Cardiac ventricle fibroblast (primary cell): Measurements from ENCODE around the gene SELE. TPM values are rescaled to one million over a fixed set of nuclear protein-coding genes. Genes with fewer than 3 reads are reported as not detected.

Source experiments
- total RNA-seq: library from RNA; depleted of rRNA; stranded (reverse); fragments of >200 nt; gene quantifications from 2 replicates; pipeline ENCODE4 v1.2.3, GENCODE V29; 2015

SELE gene, protein sequence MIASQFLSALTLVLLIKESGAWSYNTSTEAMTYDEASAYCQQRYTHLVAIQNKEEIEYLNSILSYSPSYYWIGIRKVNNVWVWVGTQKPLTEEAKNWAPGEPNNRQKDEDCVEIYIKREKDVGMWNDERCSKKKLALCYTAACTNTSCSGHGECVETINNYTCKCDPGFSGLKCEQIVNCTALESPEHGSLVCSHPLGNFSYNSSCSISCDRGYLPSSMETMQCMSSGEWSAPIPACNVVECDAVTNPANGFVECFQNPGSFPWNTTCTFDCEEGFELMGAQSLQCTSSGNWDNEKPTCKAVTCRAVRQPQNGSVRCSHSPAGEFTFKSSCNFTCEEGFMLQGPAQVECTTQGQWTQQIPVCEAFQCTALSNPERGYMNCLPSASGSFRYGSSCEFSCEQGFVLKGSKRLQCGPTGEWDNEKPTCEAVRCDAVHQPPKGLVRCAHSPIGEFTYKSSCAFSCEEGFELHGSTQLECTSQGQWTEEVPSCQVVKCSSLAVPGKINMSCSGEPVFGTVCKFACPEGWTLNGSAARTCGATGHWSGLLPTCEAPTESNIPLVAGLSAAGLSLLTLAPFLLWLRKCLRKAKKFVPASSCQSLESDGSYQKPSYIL
- not detected in 2 replicates for total RNA-seq

DNA sequence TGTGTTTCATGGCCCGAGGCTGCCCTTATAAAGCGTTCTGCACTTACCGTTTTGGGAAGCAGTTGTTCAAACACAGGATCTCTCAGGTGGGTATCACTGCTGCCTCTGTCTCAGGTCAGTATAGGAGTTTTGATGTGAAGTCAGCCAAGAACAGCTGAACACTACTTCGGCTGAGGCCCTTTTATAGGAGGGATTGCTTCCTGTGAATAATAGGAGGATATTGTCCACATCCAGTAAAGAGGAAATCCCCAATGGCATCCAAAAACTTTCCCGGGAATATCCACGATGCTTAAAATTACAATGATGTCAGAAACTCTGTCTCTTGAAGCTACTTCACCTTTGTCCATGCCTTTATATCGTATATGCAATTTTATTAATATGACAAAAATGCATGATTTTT is at the start of gene SELE:
Gene SELE (minus strand): TSS at position 156 of the 400 bp plus-strand sequence. CDS start 467 bp downstream, outside the sequence.

DNA sequence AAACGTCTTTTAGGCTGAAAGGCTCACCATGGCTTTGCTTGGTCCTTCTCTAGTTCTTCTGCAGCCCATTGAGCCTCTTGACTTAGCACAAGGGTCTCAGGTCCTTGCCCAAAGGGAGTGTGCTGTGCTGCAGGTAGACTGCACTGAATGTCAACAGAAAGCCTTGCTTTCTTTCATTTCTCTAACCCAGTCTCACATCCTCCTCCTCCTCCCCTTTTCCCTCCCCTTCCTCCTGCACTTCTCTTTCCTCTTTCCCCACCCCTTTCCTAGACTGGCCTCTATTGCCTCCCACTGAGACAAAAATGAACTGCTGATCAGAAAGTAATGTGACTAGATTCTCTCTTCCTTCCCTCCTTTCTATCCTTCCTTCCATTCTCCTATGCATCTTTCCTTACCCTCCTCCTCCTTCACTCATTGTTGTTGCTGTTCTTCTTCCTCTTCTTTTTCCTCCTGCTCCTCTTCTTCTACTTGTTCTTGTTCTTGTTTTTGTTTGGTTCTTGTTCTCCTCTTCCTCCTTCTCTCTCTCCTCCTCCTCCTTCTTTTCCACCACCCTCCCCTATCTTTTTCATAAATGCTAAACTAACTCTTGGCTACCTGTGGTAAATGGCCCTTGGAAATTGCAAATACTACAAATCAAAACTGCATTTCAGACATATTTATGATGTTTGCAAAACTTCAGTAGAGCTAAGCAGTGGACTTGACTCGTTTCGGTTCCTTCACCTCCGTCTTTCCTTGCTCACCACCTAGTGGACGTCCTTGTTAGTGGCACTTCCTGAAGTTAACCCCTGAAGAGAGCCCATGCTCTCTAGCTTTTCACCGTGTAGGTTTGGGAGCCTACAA is 22.2 kb downstream of the SELE start, which contains the start of gene SELL:
Gene SELL (minus strand): TSS at position 152 of the 840 bp plus-strand sequence. CDS start 122 bp downstream, at position 30.

Other genes starting within 250 kb of the SELE start
- 11.8 and 12.8 TPM in 2 replicates for gene SLC19A2, start 248.1 kb downstream of the SELE start, total RNA-seq
- 0.05 TPM in 1 of 2 replicates, not detected in the other for gene F5, start 147.6 kb downstream of the SELE start, total RNA-seq
- not detected in 2 replicates for gene SELP, start 104.0 kb downstream of the SELE start, total RNA-seq
- gene SELL, start 22.5 kb downstream of the SELE start, total RNA-seq = 0.12 and 0.34 TPM in 2 replicates
- 2.9 and 6.1 TPM in 2 replicates for gene METTL18, start 60.8 kb upstream of the SELE start, total RNA-seq
- gene SCYL3, start 159.8 kb upstream of the SELE start, total RNA-seq = 2.9 and 5.9 TPM in 2 replicates